Activated CD4-positive, alpha-beta T cell treated with anti-CD3 and anti-CD28 coated beads, Interleukin-2, amount 50 U/mL, for 16 hours (primary cell): ENCODE data around the gene SEPHS2.
"Not testable (repeated sequence)": the region's sequence is repeated elsewhere in the genome, so short reads cannot be mapped to it uniquely, and the experiment has no call there.

ENCODE experiments used
- DNase-seq: peaks from one replicate; pipeline ENCODE4 v3.0.0-alpha.2; 2020

SEPHS2 gene

GRCh38 chr16:30445408-30446202, at the start of gene SEPHS2:
Gene SEPHS2, minus strand, starts transcription at chr16:30445874. Its CDS starts 147 bp downstream, at chr16:30445727.
- DNase-seq, result peak; percentile 99

GRCh38 chr16:30494709-30495108, 49.0 kb upstream of the SEPHS2 start:
- DNase-seq, result no peak

GRCh38 chr16:30493941-30494488, 48.3 kb upstream of the SEPHS2 start:
- no peak for DNase-seq

- DNase-seq, result no peak
Measured at GRCh38 chr16:30491744-30492308, 46.2 kb upstream of the SEPHS2 start.

GRCh38 chr16:30491229-30491628, 45.6 kb upstream of the SEPHS2 start:
- no peak for DNase-seq

GRCh38 chr16:30490210-30490609, 44.5 kb upstream of the SEPHS2 start:
- DNase-seq, result no peak

GRCh38 chr16:30488764-30489605, 43.3 kb upstream of the SEPHS2 start:
- DNase-seq, result no peak

GRCh38 chr16:30485818-30486436, 40.3 kb upstream of the SEPHS2 start:
- no peak for DNase-seq

GRCh38 chr16:30484887-30485286, 39.2 kb upstream of the SEPHS2 start:
- DNase-seq, result no peak

- DNase-seq, result no peak
Measured at GRCh38 chr16:30482366-30482765, 36.7 kb upstream of the SEPHS2 start.

- DNase-seq, result no peak
Measured at GRCh38 chr16:30481381-30481780, 35.7 kb upstream of the SEPHS2 start.

GRCh38 chr16:30478766-30479478, 33.2 kb upstream of the SEPHS2 start:
- no peak for DNase-seq

GRCh38 chr16:30477773-30478172, 32.1 kb upstream of the SEPHS2 start:
- DNase-seq, result not testable (repeated sequence)

GRCh38 chr16:30476991-30477390, 31.3 kb upstream of the SEPHS2 start:
- no peak for DNase-seq

GRCh38 chr16:30474684-30475083, 29.0 kb upstream of the SEPHS2 start:
- no peak for DNase-seq

- no peak for DNase-seq
Measured at GRCh38 chr16:30474074-30474452, 28.4 kb upstream of the SEPHS2 start.

- peak; percentile 58 for DNase-seq
Measured at GRCh38 chr16:30473231-30474073, 27.8 kb upstream of the SEPHS2 start.

- DNase-seq, result peak; percentile 97
Measured at GRCh38 chr16:30472328-30472942, 26.8 kb upstream of the SEPHS2 start, which contains the start of gene ITGAL. Gene ITGAL, plus strand, starts transcription at chr16:30472742. Its CDS starts 96 bp downstream, at chr16:30472838.

- no peak for DNase-seq
Measured at GRCh38 chr16:30470632-30470995, 24.9 kb upstream of the SEPHS2 start.

GRCh38 chr16:30470170-30470512, 24.5 kb upstream of the SEPHS2 start:
- peak; percentile 66 for DNase-seq

- DNase-seq, result no peak
Measured at GRCh38 chr16:30464078-30464477, 18.4 kb upstream of the SEPHS2 start.
